Activated CD8-positive, alpha-beta memory T cell treated with anti-CD3 and anti-CD28 coated beads, Interleukin-2, amount 50 U/mL, for 4 hours (primary cell): ENCODE data around the gene CALN1.
"Not testable (repeated sequence)": the region's sequence is repeated elsewhere in the genome, so short reads cannot be mapped to it uniquely, and the experiment has no call there.

ENCODE experiments used
- DNase-seq: peaks from one replicate; pipeline ENCODE4 v3.0.0-alpha.2; 2020

Gene CALN1

DNA sequence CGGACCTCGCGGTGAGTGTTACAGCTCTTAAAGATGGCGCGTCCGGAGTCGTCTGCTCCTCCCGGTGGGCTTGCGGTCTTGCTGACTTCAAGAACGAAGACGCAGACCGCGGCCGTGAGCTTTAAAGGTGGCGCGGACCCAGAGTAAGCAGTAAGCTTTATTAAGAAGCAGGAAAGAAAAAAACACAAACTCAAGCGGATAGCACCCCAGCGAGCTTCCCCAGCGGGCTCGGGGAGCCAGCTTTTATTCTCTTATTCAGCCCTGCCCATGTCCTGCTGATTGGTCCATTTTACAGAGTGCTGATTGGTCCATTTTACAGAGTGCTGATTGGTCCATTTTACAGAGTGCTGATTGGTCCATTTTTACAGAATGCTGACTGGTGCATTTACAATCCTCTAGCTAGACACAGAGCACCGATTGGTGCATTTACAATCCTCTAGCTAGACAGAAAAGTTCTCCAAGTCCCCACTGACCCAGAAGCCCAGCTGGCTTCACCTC is at the start of gene CALN1:
CALN1 (minus strand) TSS at position 218 of the 498 bp plus-strand sequence.
- not testable (repeated sequence) for DNase-seq

DNA sequence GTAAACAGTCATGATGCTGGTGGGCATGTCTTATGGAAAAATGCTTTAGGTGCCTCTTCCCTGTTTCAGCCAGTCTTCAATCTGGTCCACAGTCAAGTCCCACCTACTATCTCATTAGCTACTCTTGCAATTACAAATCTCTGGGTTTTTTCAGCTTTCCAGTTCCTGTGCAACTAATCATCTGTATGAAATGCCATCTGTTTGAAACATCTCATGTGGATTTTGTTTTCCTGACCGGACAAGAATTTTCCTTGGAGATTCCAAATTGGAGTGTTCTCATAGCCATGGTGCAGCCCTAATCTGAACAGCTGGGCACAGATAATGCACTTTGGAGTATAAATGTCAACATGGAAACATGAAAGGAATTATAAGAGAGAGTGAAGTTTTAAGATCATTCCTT is 41.3 kb upstream of the CALN1 start:
- no peak for DNase-seq

DNA sequence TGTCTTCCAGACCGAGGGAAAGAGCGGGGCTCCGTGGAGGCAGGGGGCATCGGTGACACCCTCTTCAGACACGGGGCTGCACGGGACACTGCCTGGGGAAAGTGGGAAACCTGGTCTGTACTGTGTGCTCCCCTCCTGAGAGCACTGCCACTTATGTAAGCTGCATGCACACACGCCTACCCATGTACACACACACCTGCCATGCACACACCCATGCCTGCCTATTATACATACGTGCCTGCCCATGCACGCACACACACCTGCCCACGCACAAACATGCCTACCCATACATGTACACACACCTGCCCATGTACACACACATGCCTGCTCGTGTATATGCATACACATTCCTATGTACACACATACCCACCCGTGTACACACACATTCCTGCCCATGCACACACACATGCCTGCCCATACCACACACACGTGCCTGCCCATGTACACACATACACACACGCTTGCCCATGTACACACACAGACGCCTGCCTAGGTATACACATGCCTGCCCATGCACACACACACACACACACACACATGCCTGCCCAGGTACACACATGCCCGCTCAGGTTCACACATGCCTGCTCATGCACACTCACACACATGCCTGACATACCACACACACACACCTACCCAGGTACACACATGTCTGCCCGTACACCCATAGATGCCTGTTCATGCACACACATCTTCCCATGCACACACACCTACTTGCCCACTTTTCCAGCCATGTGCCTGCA is 35.5 kb upstream of the CALN1 start:
- DNase-seq, result no peak

DNA sequence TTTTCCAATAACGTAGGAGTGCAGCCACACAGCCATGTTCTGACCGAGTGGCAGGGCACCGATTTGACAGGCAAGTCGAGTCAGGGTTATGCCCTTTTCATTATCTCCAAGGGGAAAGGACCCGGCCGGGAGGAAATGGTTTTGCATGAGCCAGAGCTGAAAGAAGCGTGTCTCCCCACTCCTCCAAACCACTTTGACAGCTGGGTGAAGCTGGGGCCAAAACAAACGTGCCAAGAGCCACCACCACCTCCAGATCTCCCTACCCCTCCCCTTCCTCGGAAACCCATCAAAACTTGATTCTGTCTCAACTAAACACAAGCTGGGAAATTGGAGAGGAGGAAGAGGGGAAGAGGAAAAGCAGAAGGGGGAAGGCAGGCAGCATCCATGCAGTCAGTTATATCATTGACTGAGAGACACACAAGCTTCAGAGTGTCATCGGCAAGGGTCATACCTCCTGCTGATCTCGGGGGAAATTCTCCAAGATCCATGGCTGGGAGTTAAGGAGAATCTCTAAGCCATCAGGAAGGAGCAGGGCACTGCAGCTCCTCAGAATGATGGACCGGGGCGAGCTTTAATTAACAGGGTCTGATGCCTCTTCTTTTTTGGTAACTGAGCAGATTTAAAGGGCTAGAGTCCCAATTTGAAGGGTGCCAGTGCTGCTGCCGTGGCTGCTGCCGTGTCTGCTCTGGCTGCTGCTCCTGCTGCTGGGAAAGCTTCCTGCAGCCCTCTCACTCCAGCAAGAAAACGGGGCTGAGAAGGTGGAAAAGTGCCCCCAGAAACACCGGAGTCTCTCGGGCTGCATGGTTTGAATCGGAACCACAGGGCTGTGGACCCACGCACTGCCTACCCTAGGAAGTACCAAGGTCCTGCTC is 34.7 kb upstream of the CALN1 start:
- no peak for DNase-seq

DNA sequence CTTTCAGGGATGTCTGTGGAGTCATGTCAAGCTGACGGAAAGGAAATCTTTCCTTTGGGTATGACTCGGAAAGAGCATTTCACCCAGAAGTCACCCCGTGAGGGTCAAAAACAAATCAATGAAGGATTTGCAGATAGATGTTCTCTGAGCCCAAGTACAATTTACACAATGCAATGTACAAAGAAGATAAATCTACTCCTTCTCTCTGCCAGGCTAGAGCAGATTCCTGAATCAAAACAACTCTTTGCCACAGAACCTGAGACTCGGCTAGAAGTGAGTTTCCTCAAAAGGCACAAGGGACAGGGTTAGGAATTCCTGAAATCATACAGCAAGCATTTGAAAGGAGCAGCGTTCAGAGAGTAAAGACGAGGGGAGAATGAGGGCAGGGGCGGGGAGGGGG is 34.0 kb upstream of the CALN1 start:
- DNase-seq, result no peak

DNA sequence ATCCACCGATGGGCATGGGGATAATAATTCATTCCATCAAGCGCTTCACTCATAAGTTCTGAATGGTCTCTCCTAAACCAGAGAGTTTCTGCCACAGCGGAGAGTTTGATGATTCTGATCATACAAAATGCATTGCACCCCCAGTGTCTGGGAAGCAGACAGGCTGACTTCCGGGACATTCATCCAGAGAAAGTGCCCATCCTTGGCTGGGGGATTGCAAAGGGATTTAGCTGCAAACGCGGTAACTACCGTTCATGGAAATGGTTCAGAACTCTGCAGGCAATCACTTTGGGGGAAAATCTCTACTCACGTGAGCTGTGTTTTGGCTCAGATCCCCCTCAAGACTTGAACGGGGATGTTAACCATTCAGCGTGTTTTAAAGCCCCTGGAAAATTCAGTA is 33.4 kb upstream of the CALN1 start:
- no peak for DNase-seq

DNA sequence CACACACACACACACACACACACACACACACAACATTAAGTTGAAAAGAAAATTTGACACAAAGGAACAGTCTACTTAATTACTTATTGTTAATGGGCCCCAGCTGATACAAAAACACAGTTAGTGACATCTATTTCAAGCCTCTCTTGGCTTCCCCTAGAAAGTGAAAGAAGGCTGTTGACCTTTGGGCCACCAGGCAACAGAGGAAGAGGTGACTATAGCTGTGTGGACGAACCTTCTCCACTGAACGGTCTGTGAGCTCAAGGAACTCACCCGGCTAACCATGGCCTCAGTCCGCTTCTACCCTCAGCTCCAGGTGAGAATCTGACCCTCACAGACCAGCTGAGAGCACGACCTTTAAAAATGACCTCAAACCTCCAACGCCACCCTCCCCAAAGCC is 32.9 kb upstream of the CALN1 start:
- DNase-seq, result no peak

DNA sequence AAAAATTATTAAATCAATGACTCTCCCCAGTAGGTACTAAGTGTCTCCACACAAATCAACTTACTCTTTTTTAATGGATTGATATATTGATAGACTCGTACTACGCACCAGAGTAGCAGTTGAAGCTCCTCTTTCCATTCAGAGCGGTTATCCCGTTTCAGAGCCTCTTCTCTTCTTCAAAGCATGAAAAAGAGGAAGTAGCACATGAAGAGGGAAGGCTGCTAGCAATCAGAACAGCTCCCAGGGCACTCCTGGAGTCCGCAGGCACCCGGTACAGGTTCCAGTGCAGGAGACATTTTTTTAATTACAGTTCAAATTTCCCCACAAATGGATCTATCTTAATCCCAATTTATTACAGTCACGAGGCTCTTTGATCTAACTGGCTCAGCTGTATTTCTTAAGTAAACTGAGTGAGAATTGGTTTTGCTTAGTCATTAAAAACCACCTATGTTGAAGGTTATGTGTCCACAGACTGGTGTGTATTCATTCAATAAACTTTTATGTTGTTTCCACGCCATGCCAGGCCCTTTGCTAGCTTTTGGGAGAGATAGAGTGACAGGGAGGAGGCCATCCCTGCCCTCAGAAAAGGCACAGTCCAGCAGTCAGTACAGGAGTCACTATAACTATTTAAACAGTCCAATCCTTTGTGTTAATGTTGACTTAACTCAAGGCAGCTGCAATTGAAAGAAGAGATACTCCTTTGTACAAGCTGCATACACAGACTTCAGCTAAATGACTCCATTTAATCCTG is 32.1 kb upstream of the CALN1 start:
- DNase-seq, result no peak

DNA sequence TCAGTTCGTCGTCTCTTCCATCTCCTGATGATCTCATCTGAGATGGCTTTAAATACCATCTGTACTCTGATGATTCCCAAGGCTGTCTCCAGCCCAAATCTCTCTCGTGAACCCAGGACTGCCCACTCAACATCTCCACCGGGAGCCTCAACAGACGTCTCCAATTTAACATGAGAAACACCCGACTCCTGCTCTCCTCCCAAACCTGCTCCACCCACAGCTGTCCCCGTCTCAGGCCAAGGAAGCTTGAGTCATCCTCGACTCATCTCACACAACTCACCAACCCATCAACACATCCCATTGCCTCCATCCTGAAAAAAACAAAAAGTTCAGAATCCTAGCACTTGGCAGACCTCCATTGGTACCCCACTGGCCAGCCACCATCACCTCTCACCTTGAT is 29.7 kb upstream of the CALN1 start:
- DNase-seq, result no peak

DNA sequence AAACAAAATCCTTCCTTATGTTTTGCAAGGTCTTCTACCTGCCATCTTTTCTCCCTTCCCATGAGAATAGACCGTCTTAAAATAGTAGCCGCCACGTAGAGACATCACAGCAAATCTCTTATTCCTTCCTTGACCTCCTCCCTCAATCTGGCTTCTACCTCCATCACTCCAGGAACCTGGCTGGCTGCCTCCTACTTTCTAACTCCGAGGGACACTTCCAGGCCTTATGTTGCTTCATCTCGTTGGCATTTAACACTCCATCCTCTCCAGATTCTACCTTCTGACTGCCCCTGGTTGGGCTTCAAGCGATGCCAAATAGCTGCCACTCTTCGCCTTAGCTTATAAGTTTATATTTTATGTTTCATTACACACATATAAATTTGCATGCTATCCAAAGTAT is 26.4 kb upstream of the CALN1 start:
- no peak for DNase-seq

DNA sequence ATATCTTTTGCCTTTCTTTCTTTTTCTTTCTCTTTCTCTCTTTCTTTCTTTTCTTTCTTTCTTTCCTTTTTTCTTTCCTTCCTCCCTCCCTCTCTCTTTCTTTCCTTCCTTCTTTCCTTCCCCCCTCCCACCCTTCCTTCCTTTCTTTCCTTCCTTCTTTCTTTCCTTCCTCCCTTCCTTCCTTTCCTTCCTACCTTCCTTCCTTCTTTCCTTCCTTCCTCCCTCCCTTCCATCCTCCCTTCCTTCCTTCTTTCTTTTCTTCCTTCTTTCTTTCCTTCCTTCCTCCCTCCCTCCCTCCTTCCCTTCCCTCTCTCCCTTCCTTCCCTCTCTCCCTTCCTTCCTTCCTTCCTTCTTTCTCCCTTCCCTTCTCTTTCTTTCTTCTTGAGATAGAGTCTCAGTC is 25.5 kb upstream of the CALN1 start:
- DNase-seq, result no peak

DNA sequence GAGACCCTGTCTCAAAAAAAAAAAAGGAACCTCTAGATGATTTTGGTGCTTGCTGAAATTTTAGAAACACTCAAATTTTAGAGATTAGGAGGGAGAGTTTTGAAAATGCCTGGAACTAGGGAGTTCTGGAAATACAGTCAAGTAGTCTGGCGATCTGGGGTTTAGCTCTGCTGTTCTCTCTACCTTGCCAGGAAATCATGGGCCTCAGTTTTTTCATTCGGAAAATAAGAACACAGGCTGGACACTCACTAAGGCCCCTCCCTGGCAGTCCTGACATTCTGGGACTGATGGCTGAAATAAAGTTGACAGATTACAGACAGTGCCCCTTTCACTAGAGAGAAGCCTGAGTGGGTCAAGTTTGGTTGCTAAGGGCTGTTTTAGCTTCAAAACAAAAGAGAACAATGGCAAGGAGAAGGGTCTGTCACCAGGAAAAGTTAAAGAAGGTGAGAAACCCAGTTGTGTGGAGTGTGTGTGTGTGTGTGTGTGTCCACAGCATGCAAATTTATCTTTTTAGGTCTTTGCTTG is 25.0 kb upstream of the CALN1 start:
- no peak for DNase-seq

DNA sequence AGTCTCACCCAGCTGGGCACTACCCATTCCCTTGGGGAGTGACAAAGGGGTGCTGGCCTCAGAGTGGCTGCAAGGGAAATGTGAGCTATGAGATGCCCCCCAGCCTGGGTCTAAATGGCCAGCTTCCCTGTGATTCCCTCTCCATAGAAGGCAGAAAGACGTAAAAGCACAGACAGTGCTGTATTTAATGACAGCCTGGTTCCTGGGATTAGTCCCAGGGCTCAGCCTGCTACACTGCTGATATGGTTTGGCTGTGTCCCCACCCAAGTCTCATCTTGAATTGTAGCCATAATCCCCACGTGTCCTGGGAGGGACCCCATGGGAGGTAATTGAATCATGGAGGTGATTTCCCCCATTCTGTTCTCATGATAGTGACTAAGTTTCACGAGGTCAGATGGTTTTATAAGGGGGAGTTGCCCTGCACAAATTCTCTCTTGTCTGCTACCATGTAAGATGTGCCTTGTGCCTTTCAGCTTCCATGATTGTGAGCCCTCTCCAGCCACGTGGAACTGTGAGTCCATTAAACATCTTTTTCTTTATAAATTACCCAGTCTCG is 23.9 kb upstream of the CALN1 start:
- DNase-seq, result no peak

DNA sequence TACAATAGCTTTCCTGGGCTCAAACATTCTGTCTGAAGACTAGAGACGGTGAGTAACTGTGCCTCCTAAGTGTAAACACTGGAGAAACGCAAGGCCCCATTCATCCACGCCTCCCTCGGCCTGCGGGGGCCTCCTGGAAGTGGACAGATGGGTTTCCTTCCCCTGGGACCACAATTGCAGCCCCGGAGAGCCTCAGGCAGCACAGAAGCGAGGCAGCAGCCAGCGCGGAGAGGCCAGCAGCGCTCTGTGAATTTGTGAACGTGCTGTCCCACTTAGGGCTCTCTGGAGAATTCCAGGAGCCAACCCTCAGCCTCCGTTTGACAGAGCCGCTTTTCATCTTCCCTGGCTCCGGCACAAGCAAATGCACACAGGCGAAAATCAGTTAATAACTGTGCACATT is 23.2 kb upstream of the CALN1 start:
- DNase-seq, result no peak

DNA sequence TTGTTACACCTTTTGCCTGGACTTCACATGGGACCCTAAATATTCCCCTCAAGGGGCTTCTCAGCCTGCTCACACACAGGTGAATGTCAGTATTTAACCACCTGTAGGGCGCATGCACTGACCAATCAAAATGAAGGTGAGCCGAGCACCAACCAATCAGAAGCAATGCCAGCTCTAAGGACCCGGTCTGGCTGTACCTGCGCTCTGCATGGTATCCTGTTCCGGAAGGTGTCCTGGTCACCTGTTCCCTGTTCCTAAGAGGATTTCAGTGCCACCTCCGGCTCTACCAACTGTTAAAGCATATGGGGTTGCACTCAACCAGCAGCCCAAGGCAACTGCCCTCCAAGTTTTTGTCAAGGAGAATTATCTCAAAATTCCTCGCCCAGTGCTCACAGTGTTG is 18.4 kb upstream of the CALN1 start:
- DNase-seq, result no peak

DNA sequence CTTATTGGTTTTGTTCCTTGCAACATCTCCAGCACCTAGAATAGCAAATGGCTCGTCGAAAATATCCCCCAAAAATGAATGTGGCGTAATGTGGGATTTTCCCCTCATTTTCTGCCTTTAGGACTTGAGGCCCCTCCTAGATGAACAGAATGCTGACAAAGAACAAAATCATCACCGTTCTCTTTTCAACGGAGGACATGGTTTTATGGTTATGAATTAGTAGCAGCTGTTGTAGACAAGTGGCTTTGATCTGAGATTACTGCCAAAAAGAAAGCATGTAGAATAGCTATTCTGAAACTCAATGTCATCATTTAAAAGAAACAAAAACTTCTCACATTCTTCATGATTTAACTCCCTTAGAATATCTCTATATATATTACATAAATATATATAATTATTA is 17.2 kb upstream of the CALN1 start:
- no peak for DNase-seq

DNA sequence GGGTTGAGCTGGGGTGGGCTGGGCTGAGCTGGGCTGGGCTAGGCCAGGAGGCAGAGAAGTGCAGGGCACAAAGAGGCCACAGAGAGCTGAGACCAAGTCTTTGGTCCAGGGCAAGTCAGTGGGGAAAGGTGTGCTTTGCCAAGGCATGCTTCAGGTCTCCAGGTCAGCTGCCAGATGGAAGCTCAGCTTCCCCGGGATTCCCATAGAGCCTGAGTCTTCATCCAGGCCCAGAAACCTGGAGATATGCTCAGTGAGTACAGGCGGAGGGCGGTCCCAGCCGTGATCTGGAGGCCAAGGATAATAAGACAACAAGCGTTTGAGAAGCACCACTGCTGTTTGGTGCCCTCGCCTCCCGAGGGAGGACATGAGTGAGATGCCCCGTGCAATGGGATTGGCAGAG is 4.7 kb upstream of the CALN1 start:
- no peak for DNase-seq

DNA sequence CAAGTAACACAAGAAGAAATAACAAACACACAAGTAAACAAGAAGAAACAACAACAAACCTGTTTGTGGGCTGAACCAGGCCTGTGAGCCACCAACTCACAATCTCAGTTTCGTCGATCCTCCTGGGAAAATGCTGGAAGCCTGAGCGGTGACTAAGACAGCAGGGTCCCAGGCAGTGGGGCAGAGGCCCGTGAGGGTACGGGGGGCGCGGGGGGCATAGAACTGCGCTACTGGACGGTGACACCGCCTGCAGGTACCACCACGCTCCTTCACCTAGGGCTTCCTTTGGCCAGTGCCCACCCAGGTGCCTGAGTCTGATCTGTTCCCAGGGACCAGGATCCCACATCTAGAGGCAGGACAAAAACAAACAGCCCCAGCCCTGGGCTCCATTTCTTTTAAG is 3.4 kb upstream of the CALN1 start:
- DNase-seq, result no peak

DNA sequence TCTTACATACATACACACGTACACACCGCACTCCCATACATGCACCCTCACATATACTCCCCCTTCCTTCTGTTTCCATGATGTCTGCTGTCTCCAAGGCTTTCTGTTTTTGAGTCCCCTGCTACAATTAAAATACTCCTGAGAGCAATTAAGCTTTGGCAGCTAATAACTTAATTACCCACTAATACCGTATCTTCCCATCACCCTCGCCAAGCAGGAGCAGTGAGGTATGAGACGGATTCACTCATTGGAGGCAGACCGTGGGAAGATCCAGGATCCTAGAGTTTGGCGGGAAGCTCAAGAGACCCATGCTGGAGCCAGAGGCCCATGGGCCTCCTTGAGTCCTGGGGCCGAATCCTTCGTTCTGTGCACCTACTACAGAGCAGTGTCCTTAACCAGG is 1.7 kb upstream of the CALN1 start:
- no peak for DNase-seq

DNA sequence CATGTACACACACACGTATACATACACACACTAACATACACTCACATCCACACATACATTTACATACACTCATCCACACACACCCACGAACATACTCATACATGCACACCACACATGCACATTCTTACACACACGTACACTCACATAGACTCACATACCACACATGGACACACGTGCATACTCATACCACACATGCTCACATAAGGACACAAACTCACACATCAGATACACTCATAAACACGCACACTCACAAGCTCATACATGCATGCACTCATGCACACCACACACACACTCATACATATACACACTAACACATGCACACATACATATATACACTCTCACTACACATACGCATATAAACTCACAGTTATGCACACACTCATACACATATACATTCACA is 1.2 kb upstream of the CALN1 start:
- DNase-seq, result no peak

DNA sequence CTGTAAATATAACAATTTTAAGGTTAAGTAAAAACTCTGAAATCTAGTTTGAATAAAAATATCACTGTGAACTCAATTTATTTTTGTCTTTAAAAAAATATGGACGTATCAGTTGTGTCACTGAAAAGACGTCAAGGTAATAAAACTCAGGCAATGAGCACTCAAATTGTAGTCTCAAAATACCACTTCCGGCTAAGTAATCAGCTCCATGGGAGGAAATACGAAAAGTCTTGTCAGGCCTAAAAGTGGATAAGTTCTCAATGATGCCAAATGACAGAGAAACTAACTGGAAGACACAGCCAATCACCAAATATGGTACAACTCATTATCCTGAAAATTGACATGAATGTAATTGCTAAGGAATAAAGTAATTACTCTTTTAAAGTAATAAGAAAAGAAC is 719 bp downstream of the CALN1 start:
- DNase-seq, result no peak

DNA sequence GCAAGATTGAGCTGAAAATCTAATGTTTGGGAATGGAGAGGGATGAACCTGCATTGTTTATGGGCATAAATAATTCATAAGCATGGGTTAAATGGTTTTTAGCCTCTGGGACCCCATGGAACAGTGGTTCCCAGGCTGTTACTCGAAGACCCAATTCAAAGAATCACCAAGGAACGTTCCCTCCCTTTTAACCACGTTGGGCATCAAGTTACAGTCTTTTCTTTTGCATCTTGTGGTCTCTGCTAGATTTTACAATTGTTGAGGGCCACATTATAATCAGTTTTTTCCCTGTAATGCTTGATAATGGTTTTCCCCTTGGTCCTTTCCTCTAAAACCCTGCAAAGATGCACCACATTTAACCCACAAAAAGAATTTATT is 2.5 kb downstream of the CALN1 start:
- DNase-seq, result no peak
